ENCODE data around the gene RBMS1.

RBMS1 gene

DNA sequence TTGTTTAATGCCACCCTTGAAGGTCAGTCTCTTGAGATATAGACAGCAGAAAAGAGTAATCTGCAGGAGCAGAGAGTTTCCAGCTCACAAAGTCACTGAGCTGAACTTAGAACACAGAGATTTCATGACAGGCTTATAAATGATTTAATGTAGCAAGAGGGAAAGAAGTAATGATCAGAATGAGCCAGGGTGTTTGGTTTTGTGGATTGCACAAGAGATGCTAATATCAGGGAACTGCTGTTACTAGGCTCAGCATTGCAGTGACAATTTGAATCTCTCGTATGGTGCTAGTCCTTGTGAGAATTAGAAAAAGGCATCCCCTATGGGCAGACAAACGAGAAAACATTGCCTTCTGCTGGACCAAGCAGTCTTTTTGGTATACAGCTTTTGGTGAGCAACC is 231.9 kb downstream of the RBMS1 start:
- Histone ChIP-seq H3K27ac (ENCODE audit: low read depth, low read length) (no peak overlapping the region), H3K9ac (ENCODE audit: low read depth, low read length) (no peak overlapping the region), H3K4me1 (ENCODE audit: insufficient read depth, low read length) (no peaks in the 10 kb centered on the region), H3K36me3 (ENCODE audit: insufficient read depth, low read length) (no peaks in the 10 kb centered on the region), H3K9me3 (ENCODE audit: insufficient read depth, low read depth, low read length) (no peaks in the 10 kb centered on the region), H3K27me3 (ENCODE audit: insufficient read depth, low read length) (no peaks in the 10 kb centered on the region), H3K4me3 (ENCODE audit: low read length) (no peak overlapping the region)
- 90% methylated on average over 2 of the region's 2 CpGs for WGBS

DNA sequence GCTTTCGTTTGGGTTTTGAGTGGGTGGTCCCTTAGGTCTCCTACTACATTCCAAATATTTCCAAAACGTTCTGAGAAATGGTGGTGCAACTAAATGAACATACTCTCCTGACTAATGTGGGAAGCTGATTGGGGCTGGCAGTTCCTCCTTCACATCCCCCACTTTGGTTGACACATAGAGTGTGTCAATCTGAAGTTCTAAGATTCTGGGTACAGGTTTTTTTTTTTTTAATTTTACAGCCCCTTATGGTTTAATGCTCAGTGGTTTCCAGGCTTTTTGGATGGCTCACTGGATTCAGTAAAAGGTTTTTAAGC is 235.2 kb downstream of the RBMS1 start:
- Histone ChIP-seq H3K9me3 (ENCODE audit: insufficient read depth, low read depth, low read length) (no peaks in the 10 kb centered on the region), H3K4me1 (ENCODE audit: insufficient read depth, low read length) (no peaks in the 10 kb centered on the region), H3K27me3 (ENCODE audit: insufficient read depth, low read length) (no peaks in the 10 kb centered on the region), H3K36me3 (ENCODE audit: insufficient read depth, low read length) (no peaks in the 10 kb centered on the region), H3K27ac (ENCODE audit: low read depth, low read length) (no peak overlapping the region), H3K4me3 (ENCODE audit: low read length) (no peak overlapping the region), H3K9ac (ENCODE audit: low read depth, low read length) (no peak overlapping the region)
- WGBS: 100% methylated on average over 2 of the region's 2 CpGs

DNA sequence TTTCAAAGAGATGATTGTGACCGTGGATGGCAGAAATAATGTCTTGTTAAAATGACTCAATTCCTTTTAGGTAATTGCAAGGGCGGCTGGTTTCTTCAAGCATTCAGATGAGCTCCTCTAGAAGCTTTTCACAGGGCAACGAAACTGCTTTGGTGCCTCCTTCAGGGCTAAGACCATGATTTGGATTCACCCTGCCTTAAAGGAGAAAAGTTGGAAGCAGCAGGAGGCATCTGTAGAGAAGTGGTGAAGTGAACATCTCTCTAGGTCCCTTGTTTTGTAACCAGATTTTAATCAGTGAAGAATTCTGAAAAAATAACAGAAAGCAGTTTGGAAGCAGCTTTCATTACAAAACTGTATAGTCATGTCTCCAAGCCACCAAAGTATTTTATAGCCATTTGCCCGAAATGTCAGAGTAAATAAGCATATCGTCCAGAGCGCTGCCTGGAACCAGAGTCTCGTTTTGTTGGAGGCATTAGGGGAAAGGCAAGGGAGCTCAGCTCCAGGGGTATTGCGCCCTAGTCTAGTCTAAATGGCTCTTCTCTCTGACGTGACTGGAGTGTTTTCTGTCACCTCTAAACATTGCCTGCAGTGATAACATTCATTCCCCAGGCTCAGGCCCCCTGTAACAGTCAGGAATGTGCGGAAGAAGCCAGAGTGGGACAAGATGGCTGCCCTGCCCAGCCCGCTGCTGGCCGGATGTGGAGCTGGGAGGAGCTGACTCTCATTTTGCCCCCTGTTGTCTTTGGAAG is 235.7 kb downstream of the RBMS1 start:
- Histone ChIP-seq H3K9ac (ENCODE audit: low read depth, low read length) (no peak overlapping the region), H3K27me3 (ENCODE audit: insufficient read depth, low read length) (no peaks in the 10 kb centered on the region), H3K9me3 (ENCODE audit: insufficient read depth, low read depth, low read length) (no peaks in the 10 kb centered on the region), H3K36me3 (ENCODE audit: insufficient read depth, low read length) (no peaks in the 10 kb centered on the region), H3K4me1 (ENCODE audit: insufficient read depth, low read length) (no peaks in the 10 kb centered on the region), H3K27ac (ENCODE audit: low read depth, low read length) (no peak overlapping the region), H3K4me3 (ENCODE audit: low read length) (no peak overlapping the region)
- 93% methylated on average over 12 of the region's 12 CpGs for WGBS

DNA sequence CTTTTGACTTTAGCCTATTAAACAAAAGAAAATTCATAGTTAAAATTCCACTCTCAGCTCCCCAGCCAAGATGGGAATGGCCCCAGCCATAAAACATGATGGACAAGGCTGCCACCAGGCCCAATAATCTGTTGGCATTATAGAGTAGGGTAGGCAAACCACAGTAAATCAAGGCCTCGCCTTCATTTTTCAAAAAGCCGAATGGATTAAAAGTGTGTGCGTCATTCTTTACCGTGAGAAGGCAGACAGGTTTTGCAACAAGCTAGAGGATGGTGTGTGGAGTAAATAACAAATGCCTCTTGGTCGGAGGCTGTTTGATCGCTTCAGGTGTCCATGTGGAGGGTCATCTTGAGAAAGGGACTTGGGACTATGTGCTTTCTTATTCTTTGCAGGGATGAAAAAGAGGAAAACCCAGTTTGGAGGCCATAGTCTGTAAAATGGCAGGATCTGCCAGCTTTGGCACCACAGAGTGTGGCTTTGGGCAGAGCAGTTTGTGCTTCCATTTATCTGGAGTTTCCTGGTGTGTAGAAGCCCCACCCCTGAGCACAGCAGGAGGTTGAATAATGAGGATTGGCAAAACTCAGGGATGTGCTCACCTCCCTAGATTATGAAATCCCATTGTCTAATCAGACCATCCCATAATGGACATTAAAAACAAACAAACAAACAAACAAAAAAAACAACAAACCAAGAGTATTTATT is 236.4 kb downstream of the RBMS1 start:
- Histone ChIP-seq H3K9ac (ENCODE audit: low read depth, low read length) (no peak overlapping the region), H3K4me1 (ENCODE audit: insufficient read depth, low read length) (no peaks in the 10 kb centered on the region), H3K27me3 (ENCODE audit: insufficient read depth, low read length) (no peaks in the 10 kb centered on the region), H3K4me3 (ENCODE audit: low read length) (no peak overlapping the region), H3K36me3 (ENCODE audit: insufficient read depth, low read length) (no peaks in the 10 kb centered on the region), H3K27ac (ENCODE audit: low read depth, low read length) (no peak overlapping the region), H3K9me3 (ENCODE audit: insufficient read depth, low read depth, low read length) (no peaks in the 10 kb centered on the region)
- 95% methylated on average over 6 of the region's 6 CpGs for WGBS

DNA sequence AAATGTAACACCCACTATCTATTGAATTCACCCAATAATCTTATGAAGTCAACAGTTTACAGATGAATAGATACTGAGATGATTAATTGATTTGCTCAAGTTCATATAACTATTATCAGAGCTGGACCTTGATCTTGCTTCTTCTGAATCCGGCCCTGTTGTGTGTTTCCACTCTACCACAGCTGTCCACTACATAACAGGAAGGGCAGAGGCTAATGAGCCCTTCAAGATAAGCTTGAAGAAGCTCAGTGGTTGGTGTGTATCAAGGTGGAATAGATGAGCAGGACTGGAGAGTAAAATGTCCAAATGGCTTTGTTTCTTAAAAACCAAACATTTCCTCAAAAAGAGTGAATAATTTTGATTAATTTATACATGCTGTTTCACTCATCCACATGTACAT is 237.1 kb downstream of the RBMS1 start:
- H3K27me3 ChIP-seq (ENCODE audit: insufficient read depth, low read length): no peaks in the 10 kb centered on the region
- no peak overlapping the region for H3K27ac ChIP-seq (ENCODE audit: low read depth, low read length)
- H3K9me3 ChIP-seq (ENCODE audit: insufficient read depth, low read depth, low read length): no peaks in the 10 kb centered on the region
- H3K4me3 ChIP-seq (ENCODE audit: low read length): no peak overlapping the region
- WGBS: 100% methylated on average over 1 of the region's 1 CpG
- no peaks in the 10 kb centered on the region for H3K4me1 ChIP-seq (ENCODE audit: insufficient read depth, low read length)
- H3K9ac ChIP-seq (ENCODE audit: low read depth, low read length): no peak overlapping the region
- H3K36me3 ChIP-seq (ENCODE audit: insufficient read depth, low read length): no peaks in the 10 kb centered on the region

DNA sequence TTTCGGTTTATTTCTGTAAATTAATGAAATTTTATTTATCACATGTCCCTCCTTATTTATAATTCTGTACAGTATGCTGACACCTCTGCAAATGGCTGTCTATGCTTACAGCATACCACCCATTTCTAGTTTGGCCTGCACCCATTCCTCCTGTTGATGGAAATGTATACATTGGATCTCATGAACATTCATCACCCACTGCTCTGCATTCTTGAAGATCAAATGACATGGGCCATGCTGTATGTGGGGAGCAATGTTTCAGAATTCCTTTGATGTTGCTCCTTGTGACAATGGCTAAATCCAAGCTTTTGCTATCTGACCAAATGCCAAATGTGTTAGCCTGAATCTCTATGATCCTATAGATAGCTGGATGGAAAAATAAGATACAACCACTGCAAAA is 238.2 kb downstream of the RBMS1 start:
- no peaks in the 10 kb centered on the region for H3K9me3 ChIP-seq (ENCODE audit: insufficient read depth, low read depth, low read length)
- H3K4me1 ChIP-seq (ENCODE audit: insufficient read depth, low read length): no peaks in the 10 kb centered on the region
- WGBS: no CpG with 5 or more reads among the region's 1 CpG
- H3K27ac ChIP-seq (ENCODE audit: low read depth, low read length): no peak overlapping the region
- H3K27me3 ChIP-seq (ENCODE audit: insufficient read depth, low read length): no peaks in the 10 kb centered on the region
- H3K36me3 ChIP-seq (ENCODE audit: insufficient read depth, low read length): no peaks in the 10 kb centered on the region
- no peak overlapping the region for H3K9ac ChIP-seq (ENCODE audit: low read depth, low read length)
- H3K4me3 ChIP-seq (ENCODE audit: low read length): no peak overlapping the region

DNA sequence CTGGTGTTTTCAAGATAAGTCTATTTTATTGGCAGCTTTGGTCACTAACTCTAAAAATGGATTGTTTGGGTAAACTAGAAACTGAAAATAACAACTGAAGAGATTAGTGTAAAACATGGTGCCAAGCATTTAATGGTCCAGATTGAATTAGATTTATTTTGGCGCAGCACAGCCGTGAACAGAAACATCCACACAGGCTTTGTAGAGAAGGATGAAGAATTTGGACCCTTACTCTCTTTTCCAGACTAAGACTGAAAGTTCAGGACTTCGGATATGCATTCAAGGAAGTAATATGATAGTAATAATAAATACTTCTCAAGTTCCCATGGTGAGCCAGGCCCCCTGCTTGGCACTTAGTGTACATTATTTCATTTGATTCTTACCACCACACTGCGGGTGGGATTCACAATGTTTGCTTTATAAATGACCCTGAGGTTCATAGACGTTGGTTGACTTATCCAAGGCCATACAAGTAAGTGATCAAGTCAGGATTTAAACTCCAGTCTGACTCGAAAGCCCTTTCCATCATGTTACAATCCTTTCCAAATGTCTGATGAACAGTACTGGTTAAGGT is 239.3 kb downstream of the RBMS1 start:
- Histone ChIP-seq H3K27ac (ENCODE audit: low read depth, low read length) (no peak overlapping the region), H3K4me1 (ENCODE audit: insufficient read depth, low read length) (no peaks in the 10 kb centered on the region), H3K9me3 (ENCODE audit: insufficient read depth, low read depth, low read length) (no peaks in the 10 kb centered on the region), H3K36me3 (ENCODE audit: insufficient read depth, low read length) (no peaks in the 10 kb centered on the region), H3K27me3 (ENCODE audit: insufficient read depth, low read length) (no peaks in the 10 kb centered on the region), H3K4me3 (ENCODE audit: low read length) (no peak overlapping the region), H3K9ac (ENCODE audit: low read depth, low read length) (no peak overlapping the region)
- 89% methylated on average over 5 of the region's 6 CpGs for WGBS

DNA sequence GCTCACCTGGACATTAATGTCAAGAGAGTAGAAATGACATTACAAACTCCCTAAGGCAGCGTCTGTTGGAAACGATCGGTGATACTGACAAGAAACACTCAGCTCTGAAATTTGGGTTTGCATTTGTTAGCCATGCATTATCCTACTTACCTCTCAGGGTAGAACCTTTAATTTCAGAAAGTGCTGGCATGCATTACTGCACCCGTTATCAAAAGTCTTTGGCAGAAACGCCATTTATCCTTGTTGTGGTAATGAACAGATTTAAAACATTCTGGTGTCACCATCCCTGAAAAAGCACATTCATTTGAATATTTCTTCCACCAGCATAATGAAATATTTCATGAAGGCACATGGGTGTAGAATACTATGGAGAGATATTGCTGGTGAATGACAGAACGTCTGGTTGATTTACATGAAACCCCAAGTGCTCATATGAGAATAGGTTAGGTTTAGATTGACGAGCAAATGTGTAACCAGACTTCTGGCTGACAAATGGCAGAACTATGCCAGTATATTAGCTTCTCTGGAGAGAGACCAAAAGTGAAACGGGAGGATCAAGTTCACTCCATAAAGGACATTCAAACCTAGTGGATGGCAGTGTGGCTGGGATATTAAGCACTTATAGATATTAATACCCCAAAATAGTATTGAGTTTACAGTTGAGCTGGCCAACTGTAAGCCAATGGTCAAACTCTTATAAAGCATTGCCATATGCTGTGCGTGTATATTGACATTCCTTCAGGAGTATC is 240.0 kb downstream of the RBMS1 start:
- WGBS: 93% methylated on average over 9 of the region's 9 CpGs
- Histone ChIP-seq H3K9me3 (ENCODE audit: insufficient read depth, low read depth, low read length) (no peaks in the 10 kb centered on the region), H3K4me3 (ENCODE audit: low read length) (no peak overlapping the region), H3K9ac (ENCODE audit: low read depth, low read length) (no peak overlapping the region), H3K36me3 (ENCODE audit: insufficient read depth, low read length) (no peaks in the 10 kb centered on the region), H3K4me1 (ENCODE audit: insufficient read depth, low read length) (no peaks in the 10 kb centered on the region), H3K27me3 (ENCODE audit: insufficient read depth, low read length) (no peaks in the 10 kb centered on the region), H3K27ac (ENCODE audit: low read depth, low read length) (no peak overlapping the region)

DNA sequence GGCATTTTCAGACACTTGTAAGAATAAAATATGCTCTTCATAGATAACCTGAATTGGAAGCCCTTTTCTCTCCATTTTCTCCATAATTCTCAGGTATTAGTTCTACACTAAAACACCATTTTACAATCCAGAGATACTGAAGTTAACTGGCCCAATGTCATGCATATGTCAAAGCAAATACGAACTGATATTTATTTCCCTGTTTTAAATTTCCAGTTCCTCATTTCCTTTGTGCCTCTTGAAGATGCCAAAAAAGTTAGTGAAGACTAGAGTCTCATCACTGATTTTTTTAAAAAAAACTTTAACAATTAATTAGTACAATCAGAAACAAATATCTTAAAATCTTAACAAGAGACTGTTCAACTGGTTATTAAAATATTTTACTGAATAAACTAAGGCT is 240.7 kb downstream of the RBMS1 start:
- no peak overlapping the region for H3K4me3 ChIP-seq (ENCODE audit: low read length)
- H3K27me3 ChIP-seq (ENCODE audit: insufficient read depth, low read length): no peaks in the 10 kb centered on the region
- H3K36me3 ChIP-seq (ENCODE audit: insufficient read depth, low read length): no peaks in the 10 kb centered on the region
- WGBS: 90% methylated on average over 1 of the region's 1 CpG
- H3K9ac ChIP-seq (ENCODE audit: low read depth, low read length): no peak overlapping the region
- H3K4me1 ChIP-seq (ENCODE audit: insufficient read depth, low read length): no peaks in the 10 kb centered on the region
- H3K27ac ChIP-seq (ENCODE audit: low read depth, low read length): no peak overlapping the region
- no peaks in the 10 kb centered on the region for H3K9me3 ChIP-seq (ENCODE audit: insufficient read depth, low read depth, low read length)

DNA sequence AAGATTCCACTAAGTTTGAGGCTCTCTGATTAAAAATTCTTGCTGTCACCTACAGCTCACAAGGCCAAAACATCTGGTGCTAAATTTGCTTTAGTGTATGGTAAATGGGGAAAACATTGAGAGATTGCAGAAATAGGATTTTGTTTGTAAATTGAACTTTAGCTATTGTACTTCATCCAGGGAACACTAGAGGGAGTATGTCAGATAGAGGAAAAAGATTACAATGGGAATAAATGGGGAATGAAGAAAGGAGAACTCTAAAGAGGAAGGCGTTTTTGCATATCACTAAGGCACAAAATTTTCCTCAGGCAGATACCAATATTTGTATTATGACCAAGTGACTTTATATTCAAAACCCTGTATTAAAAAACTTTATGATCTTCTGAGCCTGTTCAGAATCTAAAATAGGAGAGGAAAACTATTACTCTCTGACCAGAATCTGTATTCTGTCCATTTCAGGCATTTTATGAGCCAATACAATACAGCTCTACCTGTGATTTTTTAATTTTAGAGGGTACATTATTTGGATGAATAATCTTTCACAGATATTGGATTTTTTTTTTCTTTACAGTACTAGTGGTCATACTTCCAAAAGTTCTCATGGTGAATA is 241.2 kb downstream of the RBMS1 start:
- Histone ChIP-seq H3K27ac (ENCODE audit: low read depth, low read length) (no peak overlapping the region), H3K4me1 (ENCODE audit: insufficient read depth, low read length) (no peaks in the 10 kb centered on the region), H3K9me3 (ENCODE audit: insufficient read depth, low read depth, low read length) (no peaks in the 10 kb centered on the region), H3K36me3 (ENCODE audit: insufficient read depth, low read length) (no peaks in the 10 kb centered on the region), H3K27me3 (ENCODE audit: insufficient read depth, low read length) (no peaks in the 10 kb centered on the region), H3K9ac (ENCODE audit: low read depth, low read length) (no peak overlapping the region), H3K4me3 (ENCODE audit: low read length) (no peak overlapping the region)
- WGBS: no CpG with 5 or more reads among the region's 1 CpG

DNA sequence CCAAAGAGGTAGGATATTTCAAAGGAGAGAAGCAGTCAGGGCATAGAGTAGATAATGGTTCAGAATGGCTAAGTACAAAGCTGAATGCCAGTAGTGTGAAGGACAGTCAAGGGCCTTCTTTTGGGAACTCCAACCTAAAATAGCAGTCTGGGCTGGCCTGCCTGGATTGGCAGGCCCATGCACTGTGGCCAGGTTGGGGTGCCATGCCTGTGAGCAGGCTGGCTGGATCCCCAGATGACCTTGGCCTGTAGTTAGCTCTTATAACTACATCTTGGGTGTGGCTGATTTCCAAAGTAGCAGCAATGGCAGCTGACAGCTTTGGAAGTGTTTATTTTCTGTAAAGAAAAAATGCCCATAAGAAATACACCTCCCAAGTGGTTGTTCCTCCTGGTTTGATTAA is 242.0 kb downstream of the RBMS1 start:
- H3K4me1 ChIP-seq (ENCODE audit: insufficient read depth, low read length): no peaks in the 10 kb centered on the region
- H3K27ac ChIP-seq (ENCODE audit: low read depth, low read length): no peak overlapping the region
- H3K36me3 ChIP-seq (ENCODE audit: insufficient read depth, low read length): no peaks in the 10 kb centered on the region
- no peak overlapping the region for H3K9ac ChIP-seq (ENCODE audit: low read depth, low read length)
- H3K27me3 ChIP-seq (ENCODE audit: insufficient read depth, low read length): no peaks in the 10 kb centered on the region
- no peak overlapping the region for H3K4me3 ChIP-seq (ENCODE audit: low read length)
- no peaks in the 10 kb centered on the region for H3K9me3 ChIP-seq (ENCODE audit: insufficient read depth, low read depth, low read length)

Data from HUES64 (cell line).